Activated gamma-delta T cell (primary cell): ENCODE measurements around the gene REM1.

Experiments
- DNase-seq: peaks from one replicate; lab custom pipeline; 2025; lab: John Stamatoyannopoulos, UW

The REM1 gene

GRCh38 chr20:31523361-31524283 is 48.5 kb downstream of the REM1 start:
- DNase-seq = no peak

- no peak for DNase-seq
Observed at GRCh38 chr20:31527266-31527665, 52.2 kb downstream of the REM1 start.
